Rectal smooth muscle tissue (tissue), 1 donor: Measurements from ENCODE around the gene AGT.
"Not testable (repeated sequence)": the region's sequence is repeated elsewhere in the genome, so short reads cannot be mapped to it uniquely, and the experiment has no call there.

Source experiments
- H3K27ac ChIP-seq: one replicate; pipeline ENCODE4 v1.7.0; 2013; ENCODE audit warnings: low read depth, low read length, inconsistent platforms
- H3K27me3 ChIP-seq: one replicate; pipeline ENCODE4 v1.7.0; 2013; ENCODE audit warnings: low read length; ENCODE audit not compliant: control insufficient read depth, insufficient read depth
- H3K36me3 ChIP-seq: one replicate; pipeline ENCODE4 v1.7.0; 2013; ENCODE audit warnings: low read length; ENCODE audit not compliant: control insufficient read depth, insufficient read depth
- H3K4me1 ChIP-seq: one replicate; pipeline ENCODE4 v1.7.0; 2013; ENCODE audit warnings: low read length; ENCODE audit not compliant: control insufficient read depth, insufficient read depth
- H3K4me3 ChIP-seq: one replicate; pipeline ENCODE4 v1.7.0; 2013; ENCODE audit warnings: low read length
- H3K9ac ChIP-seq: one replicate; pipeline ENCODE4 v1.7.0; 2013; ENCODE audit warnings: low read length

AGT gene

GRCh38 chr1:230668227-230668626 lies 45.7 kb downstream of the AGT start:
- Histone ChIP-seq H3K36me3 (peaks cover 43% of the 10 kb centered on the region), H3K27ac (no peak overlapping the region), H3K4me1 (no peaks in the 10 kb centered on the region), H3K4me3 (no peak overlapping the region), H3K27me3 (no peaks in the 10 kb centered on the region), H3K9ac (no peak overlapping the region)

- Histone ChIP-seq H3K4me3 (no peak overlapping the region), H3K27ac (no peak overlapping the region), H3K27me3 (no peaks in the 10 kb centered on the region), H3K9ac (no peak overlapping the region), H3K36me3 (peaks cover 16% of the 10 kb centered on the region), H3K4me1 (no peaks in the 10 kb centered on the region)
Observed at GRCh38 chr1:230661976-230662375, 51.9 kb downstream of the AGT start.

- Histone ChIP-seq H3K36me3 (peaks cover 3% of the 10 kb centered on the region), H3K9ac (no peak overlapping the region), H3K27me3 (no peaks in the 10 kb centered on the region), H3K27ac (no peak overlapping the region), H3K4me3 (no peak overlapping the region), H3K4me1 (no peaks in the 10 kb centered on the region)
Observed at GRCh38 chr1:230658691-230659090, 55.2 kb downstream of the AGT start.

GRCh38 chr1:230658103-230658502 lies 55.8 kb downstream of the AGT start:
- not testable (repeated sequence) for H3K4me1 ChIP-seq, H3K27me3 ChIP-seq, H3K36me3 ChIP-seq, H3K4me3 ChIP-seq, H3K9ac ChIP-seq, H3K27ac ChIP-seq

GRCh38 chr1:230656719-230657118 lies 57.2 kb downstream of the AGT start:
- not testable (repeated sequence) for H3K9ac ChIP-seq, H3K27me3 ChIP-seq, H3K27ac ChIP-seq, H3K4me1 ChIP-seq, H3K4me3 ChIP-seq, H3K36me3 ChIP-seq
